Activated CD4-positive, CD25-positive, alpha-beta regulatory T cell treated with anti-CD3 and anti-CD28 coated beads, Interleukin-2, amount 50 U/mL, for 16 hours (primary cell): Measurements from ENCODE around the gene DAB1.

Experiments
- DNase-seq: peaks from one replicate; pipeline ENCODE4 v3.0.0-alpha.2; 2020; ENCODE audit warnings: low read depth, low spot score

Gene DAB1

DNA sequence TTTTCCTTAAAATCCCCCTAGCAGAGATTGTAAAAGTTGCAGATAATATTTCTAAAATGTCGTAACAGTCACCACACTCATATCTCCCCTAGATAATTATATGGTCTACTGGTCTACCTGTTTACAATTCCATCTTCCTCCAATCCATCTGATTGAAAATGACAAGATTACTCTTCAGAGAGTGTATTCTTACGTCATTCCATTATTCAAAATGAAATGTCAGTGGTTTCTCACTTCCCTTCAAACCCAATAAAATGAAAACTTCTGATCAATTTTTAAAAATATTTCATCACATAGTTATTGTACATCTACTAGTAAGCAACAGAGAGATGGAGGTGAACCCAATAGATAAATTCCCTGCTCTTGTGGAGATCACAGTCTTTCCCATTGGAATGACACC, 255.9 kb downstream of the DAB1 start:
- DNase-seq = no peak

DNA sequence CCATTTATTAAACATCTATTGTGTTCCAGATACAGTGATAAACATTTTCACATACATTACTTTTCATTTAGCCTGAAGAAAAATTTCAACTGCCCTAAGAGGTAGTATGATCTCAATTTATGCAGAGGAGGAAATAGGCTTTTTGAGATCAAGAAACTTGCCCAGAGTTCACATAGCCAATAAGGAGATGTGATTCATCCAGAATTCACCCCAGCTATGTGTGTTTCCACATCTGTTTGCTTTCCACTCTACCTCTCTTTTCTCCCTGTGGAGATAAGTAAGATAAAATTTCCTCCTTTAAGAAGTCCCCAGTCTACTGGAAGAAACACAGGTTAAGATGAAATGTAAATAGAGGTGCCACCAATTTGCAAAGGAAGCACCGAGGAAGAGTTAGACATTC, 258.3 kb downstream of the DAB1 start:
- no peak for DNase-seq

DNA sequence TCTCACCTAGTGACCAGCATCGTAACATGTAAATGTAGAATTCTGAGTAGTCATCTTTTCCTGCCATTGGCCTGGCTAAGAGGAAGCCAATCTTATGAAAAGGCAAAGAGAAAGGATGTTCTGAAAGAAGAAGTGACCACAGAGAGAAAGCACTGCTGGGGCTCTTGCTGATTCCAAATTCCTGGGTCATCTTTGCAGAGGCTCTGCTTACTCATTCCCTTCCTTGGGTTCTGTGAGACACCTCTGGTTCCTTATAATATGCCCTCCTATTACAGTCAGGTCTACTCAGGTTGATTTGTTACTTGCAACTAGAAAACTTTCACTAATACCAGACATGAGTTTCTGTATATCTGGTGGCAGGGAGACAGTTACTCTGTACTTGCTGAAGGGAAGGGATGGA, 259.3 kb downstream of the DAB1 start:
- DNase-seq = no peak

DNA sequence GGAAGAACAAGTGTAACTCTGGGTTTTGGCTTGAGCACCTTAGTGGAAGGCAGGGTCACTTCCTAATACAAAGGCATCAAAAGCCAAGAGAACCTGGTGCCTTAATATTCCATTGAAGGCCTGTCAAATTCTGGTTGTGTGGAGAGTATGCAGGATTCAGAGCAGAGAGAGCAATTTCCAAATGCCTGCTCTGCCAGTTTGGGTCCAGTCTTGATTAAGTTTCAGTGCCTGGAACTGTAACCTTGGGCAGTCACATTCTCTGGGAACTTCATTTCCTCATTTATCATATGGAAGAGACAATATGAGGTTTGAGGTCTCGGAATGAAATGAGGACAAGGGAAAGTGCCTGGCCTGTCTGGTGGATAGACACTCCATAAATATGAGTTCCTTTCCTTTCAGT, 260.1 kb downstream of the DAB1 start:
- no peak for DNase-seq

DNA sequence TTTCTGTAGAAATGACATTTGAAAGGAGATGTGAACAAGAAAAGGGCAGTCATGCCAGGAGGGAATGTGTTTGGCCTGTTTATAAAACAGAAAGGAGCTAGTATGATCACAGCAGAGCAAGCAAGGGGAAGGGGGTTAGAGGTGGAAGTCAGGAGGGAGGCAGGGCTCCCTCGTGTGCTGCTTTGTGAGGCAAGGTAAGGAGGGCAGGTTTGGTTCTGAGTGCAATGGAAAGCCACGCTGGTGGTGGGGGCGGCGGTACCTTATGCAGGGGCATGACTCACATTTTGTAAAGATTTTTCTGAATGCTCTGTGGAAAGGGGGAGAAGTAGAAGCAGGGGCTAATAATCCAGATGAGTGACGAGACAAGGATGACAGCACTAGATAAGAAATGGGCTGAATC, 260.5 kb downstream of the DAB1 start:
- no peak for DNase-seq

DNA sequence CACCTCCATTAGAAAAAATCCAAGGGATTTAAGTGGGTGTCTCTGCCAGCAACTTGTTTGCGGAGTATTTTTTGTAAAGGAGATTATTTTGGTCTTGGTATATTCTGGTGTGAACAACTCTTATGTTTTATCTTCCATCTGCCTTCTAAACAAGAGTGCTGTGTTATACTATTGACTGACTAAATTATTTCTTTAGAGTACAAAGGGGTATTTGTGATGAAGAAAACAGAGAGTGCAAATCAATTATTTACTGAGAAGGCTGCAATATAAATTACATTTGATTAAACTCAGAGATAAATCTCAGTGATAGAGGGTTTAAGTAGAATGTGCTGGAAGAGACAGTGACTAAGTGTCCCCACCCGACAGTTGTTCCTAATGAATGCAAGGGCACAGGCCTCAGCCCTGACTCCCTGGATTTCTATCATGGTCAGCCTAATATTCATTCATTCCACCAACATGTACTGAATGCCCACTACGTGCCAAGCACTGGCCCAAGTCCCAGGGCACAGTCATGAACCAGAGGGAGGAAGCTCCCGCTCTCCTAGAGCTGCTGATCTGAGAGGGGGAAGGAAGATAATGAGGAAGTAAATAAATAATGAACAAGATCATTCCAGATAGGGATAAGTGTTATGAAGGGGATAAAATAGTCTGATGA, 261.1 kb downstream of the DAB1 start:
- no peak for DNase-seq

DNA sequence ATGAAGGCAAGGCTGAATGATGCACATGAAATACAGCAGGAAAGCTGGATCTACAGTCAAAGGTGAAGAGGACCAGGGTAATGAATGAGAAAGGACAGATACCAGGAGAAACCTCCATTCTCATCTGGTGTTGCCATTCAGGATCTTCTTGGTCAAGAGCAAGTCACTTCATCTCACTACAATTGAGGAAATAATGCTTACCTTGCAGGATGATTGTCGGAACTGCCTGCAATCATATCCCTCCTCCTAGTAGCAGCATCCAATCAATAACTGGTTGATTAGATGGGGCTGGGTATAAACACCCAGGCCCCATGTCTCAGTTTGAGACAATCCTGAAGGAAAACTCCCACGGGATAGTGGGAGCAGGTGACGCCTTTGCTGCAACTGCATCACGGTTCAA, 263.3 kb downstream of the DAB1 start:
- DNase-seq = no peak

DNA sequence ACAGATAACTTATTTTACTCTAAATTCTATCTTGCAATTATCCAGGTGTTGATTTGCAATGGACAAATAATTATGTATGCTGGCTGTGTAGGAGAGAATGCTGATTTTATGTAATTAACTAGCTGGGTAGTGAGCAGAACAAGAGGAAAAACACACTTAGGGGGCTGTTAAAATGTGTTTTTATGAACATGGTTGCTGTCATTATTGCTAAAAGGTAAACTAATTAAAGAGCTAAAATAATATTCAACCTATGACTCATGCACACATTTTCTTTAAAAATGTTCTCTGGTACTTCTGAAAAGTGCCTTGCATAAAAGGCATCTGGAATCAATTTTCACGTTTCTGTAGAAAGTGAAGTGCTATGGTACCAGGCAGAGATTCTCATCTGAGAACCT, 265.3 kb downstream of the DAB1 start:
- DNase-seq = no peak

DNA sequence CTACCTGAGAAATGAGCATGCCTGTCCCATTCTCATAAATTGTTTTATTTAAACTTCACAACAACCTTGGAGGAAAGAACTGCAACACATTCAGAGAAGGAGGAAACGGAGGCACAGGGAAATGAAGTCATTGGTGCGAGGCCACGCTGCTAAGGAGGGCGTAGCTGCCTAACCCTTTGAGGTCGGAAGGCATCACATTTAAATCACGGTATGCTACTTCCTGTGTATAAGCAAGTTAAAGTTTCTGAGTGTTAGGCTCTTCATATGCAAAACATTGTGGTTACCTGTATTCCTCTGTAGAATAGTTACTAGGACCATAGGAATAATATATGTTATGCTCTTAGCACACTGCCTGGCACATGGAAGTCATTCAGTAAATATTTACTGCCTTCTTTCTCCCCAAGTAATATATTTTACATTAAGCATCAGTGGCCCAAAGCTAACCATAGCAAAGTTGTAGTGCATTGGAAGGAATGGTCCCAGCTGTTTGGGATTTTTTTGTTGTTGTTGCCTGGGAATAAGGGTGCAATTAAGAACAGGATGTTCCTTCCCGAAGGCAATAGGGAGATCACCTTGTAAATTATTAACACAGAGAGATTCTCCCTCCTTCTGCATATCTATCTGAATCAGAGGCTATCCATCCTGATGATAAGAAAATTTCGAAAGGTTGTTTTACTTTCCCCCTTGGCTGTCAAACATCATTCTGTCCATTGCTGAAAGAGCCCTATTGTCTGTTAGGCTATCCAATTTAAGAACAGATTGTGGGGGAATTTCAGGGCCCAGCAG, 265.8 kb downstream of the DAB1 start:
- no peak for DNase-seq

DNA sequence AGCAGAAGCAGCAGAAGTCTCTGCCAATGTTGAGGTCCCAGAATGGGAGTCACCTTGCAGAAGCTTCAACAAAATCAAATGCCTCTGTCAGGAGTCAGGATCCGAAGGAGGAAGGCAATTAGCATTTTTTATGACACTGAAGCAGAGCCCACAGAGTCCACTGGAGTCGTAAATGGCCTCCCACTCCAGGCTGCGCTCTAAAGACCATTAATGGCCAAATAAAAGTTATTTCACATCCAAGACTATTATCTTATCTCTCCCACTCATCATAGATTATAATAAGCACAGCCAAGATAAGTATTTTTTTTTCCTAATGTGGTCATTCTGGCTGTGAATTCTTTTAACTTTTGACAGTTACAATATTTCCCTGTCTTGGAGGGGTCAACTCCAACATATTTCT, 267.0 kb downstream of the DAB1 start:
- no peak for DNase-seq

DNA sequence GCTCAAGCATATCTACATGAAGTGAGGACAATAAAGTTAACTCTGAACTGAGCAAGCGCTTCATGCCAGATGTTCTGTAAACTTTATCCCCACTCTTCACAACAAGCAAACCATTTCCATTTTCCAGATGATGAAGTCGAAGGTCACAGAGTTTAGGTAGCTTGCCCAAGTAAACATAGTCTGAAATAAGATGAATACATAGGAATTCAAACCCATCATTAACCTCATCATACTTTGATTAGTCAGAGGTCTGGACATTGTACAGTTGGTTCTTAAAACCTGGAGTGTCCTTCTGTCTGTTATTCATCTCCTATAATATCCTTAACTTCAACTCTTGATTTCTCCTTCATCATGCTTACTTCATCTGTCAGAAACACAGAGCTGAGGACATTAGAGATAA, 277.8 kb downstream of the DAB1 start:
- no peak for DNase-seq

DNA sequence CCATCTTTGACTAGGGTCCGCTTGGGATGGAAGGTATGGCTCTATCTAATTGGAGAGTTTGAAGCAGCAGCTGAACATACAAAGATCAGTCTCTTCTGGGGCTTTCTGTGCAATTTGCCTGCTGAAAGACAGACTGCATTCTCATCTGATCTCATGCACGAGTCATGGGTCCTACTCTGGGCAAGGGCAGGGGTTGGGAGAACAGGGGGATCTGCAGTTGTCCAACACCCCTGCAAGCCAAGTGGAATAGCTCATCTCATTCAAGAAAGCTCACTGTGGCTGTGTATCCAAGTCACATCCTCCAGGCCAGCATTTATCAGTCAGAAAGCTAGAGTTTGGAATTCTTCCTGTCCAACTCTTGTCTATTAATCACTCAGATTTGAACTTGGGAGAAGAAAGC, 280.9 kb downstream of the DAB1 start:
- no peak for DNase-seq

DNA sequence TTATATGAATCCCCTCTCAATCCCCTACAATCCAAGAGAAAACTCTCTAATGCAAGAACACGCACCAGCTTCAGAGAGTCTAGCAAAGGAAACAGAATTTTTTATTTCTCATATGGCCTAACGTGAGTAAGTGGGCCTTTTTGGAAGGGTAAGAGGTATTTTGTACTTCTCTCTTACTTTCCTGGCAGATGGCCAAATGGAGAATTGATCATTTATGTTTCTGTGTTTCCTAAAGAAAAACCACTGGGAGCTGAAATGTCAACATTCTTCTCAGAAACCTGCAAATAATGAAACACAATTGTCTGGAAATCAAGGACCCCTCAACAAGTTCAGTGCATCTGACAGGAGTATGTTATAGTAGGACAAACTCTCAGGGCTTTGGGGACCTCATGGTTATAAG, 281.7 kb downstream of the DAB1 start:
- no peak for DNase-seq

DNA sequence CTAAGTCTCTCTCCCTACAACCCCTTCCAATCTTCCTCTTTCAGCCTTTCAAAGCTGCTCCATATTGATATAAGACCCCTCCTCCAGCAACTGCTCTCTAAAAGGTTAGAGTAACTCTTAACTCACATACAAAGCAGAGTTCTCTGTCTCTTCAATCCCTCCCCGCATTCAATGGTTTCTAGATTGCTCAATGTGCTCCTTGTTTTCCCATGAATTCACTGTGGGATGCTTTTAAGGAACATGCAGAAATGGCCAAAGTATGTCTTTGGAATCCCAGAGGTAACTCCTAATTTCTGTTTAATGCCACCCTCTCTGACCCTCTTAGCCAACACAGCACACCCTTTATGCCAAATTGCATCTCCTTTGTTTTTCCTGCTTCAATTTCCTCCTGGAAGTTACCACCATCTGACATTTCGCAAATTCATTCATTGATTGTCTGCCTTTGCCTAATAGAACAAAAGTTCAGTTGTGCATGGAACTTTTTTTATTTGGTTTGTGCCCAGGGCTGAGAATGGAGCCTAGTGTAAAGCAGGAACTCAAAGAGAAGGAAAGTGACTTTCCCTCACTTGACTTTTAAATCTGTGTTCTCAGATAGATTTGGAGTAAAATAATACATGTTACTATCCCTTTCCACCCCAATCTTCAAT, 285.3 kb downstream of the DAB1 start:
- DNase-seq = no peak

DNA sequence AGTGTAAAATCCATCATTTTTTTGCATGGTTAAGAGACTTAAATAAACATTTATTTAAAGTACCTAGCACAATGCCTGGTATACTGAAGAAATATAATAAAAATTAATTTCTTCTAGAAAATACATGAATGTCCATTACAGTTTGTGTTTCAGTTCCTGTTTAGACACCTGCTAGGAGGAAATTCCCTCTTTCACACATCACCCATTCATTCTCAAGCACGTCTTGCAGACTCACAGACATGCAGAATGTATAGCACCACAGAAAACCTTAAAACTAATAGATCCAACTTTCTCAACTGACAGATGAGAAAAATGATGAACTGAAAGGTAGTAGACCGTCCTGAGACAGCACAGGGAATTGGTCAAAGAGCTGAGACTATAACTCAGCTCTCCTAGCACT, 285.9 kb downstream of the DAB1 start:
- DNase-seq = no peak

DNA sequence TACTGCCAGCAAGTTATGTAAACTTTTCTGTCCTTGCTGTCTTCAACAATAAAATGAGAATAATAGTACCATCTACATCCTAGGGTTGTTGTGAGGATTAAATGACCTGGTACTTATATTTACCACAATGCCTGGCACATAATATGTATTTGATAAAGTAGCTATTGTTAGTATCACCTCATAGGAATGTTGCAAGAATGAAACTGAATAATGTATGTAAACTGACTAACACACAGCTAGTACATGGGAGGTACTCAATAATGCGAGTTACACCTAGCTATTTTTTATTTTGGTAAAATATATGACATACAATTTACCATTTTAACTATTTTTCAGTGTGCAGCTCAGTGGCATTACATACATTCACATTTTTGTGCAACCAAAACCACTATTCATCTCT, 289.1 kb downstream of the DAB1 start:
- DNase-seq = no peak

DNA sequence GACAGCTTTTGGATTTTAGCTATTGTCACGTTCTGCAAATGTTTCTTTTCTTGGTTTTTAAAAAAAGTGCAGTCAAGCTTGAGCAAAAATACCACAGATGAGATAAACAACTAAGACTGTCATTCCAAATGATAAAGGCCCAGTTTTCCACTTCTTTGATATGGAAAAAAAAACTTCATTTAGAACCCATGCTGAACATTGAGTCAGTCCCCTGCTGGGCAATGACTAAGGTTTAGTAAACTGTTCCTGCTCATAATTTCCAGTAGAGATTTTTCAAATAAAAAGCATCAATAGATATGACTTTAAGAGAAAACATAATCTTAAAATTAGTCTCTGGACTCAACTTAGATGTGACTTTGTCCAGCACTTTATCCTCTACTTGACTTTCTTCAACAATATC, 290.2 kb downstream of the DAB1 start:
- no peak for DNase-seq

DNA sequence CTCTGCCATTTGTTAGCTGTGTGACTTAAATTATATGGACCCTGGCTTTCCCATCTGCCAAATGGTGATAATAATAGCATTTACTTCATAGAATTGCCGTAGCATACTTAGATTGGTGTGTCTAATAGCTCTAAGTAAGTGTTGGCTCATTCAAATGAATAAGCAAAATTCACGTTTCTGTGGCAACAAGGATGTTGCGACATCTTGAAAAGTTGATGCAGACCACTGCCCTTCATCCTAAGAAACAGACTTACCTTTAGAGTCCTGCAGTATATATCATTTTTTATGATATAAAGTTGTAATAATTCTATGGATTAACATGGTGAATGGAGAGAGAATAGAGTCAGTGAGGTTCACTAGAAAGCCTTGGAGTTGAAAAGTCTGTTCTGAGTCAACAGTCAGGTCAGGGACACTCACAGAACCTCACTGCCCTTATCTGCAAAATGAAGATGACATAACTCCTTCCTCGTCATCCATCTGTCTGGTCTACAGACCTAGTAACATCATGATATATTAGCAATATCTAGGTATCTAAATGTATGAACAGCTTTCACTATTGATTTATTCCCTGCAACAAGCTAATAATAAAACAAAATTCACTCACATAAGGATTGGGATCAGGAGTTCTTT, 290.8 kb downstream of the DAB1 start:
- no peak for DNase-seq

DNA sequence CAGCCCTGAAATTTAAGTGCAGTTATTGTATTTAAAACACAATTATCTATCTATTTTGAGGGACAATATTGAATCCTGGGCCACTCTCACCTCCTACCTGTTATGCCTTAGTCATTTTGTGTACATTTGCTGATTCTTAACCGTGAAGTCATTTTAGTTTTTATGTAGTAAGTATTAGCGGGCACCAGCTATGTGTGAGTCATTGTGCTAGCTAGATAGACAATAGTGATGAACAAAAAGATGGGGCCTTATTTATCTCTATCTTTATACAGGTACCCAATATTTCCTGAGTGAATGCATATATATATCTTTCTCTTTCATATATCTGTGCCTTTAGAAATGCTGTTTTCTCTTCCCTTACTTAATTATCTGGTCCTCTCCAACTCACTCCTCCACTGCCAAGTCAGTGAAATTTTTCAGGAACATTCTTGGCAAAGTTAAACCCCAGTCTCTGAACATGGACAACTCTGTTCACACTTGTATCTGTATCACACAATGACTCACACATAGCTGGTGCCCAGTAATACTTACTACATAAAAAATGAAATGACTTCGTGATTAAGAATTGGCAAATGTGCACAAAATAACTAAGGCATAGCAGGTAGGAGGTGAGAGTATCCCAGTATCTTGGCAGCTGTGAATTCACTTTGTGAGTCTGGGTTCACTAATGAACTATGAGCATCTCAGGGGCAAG, 292.0 kb downstream of the DAB1 start:
- no peak for DNase-seq

DNA sequence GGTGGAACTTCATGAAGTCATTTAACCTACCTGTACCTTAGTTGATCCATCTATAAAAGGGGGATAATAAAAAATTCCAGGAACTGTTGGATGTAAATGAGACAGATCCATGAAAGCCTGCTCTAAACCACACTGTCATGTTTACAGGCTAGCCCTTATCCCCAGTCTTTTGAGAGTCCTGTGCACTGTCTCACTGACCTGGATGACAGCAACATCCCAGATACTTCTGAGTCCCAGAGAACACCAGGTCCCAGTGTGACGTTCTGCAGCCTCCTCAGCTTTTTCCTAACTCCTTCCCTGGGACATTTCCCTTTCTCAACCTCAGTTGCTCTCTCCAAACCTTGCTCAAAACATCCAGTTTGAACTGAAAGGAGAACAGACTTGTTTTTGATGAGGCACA, 292.6 kb downstream of the DAB1 start:
- DNase-seq = no peak

DNA sequence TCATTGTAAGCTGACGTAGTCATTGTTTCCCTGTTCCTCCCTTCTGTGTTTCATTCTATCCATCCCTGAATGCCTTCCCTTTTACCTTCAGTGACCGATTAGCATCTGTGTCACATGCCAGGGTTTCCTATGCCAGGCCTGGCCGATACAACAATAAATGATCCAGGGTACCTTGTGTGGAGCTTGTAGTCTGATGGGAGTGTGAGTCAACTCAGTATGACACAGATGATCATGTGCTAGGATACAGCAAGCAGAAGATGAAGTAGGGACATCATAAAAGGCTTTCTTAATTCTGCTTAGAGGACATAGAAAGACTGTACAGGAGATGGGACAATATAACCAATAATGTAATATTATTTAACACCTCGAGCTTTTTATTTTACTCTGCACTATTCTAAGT, 294.0 kb downstream of the DAB1 start:
- no peak for DNase-seq

DNA sequence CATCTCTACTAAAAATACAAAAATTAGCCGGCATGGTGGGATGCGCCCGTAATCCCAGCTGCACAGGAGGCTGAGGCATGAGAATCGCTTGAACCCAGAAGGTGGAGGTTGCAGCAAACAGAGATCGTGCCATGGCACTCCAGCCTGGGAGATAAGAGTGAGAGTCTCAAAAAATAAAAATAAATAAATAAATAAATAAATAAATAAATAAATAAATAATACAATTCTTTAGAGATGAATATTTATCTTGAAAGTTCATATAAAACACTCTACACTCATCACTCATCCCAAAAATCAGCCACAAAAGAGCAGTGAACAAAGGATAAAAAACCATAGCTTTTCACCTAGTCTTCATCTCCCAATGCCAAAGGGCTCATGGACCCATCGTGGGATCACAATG, 295.9 kb downstream of the DAB1 start:
- DNase-seq = no peak
